PC-3 (cell line): Measurements from ENCODE around the gene MAEA. TPM values are rescaled to one million over a fixed set of nuclear protein-coding genes. Genes with fewer than 3 reads are reported as not detected.

Experiments
- ATAC-seq: fragments of 200-7000 bp; cut with Tn5 transposase; 2 replicates; pipeline ENCODE4 v1.9.1; 2020; ENCODE audit warnings: mild to moderate bottlenecking, moderate library complexity
- BruUV-seq: library from RNA; stranded (reverse); fragments of 400-500 nt; replicated peaks from 2 replicates; lab custom pipeline; 2021; lab: Mats Ljungman, UMichigan
- CTCF ChIA-PET: fragments of 300-600 bp; sonication (Branson Sonifier 250); formaldehyde crosslinking; loops from one replicate; lab custom pipeline; 2022; ENCODE audit warnings: antibody characterized with exemption; lab: Charles Lee
- POLR2A ChIA-PET: fragments of 300-600 bp; sonication (Branson Sonifier 250); formaldehyde crosslinking; loops from one replicate; lab custom pipeline; 2022; ENCODE audit warnings: antibody characterized with exemption; ENCODE audit not compliant: unreplicated experiment; lab: Charles Lee
- DNase-seq: peaks from one replicate; pipeline ENCODE4 v3.0.0-alpha.2; 2015
- H2AFZ ChIP-seq: fragments of 300-600 bp; sonication (generic); 2 replicates; pipeline ENCODE4 v1.6.0; 2016; ENCODE audit warnings: antibody characterized with exemption, low read length
- H3F3A ChIP-seq: fragments of 300-600 bp; sonication (generic); one replicate; pipeline ENCODE4 v1.6.0; 2017; ENCODE audit warnings: antibody characterized with exemption, low read length, control low read depth, mild to moderate bottlenecking; ENCODE audit not compliant: unreplicated experiment
- H3K27ac ChIP-seq: fragments of 300-600 bp; sonication (generic); 2 replicates; pipeline ENCODE4 v1.5.1; 2016; ENCODE audit warnings: mild to moderate bottlenecking, low read length
- H3K27me3 ChIP-seq: fragments of 300-600 bp; sonication (generic); 2 replicates; pipeline ENCODE4 v1.6.1; 2016; ENCODE audit warnings: low read length, mixed read lengths
- H3K36me3 ChIP-seq: fragments of 300-600 bp; sonication (generic); 2 replicates; pipeline ENCODE4 v1.6.1; 2016; ENCODE audit warnings: low read depth, mixed run types, low read length, mixed read lengths
- H3K4me1 ChIP-seq: fragments of 300-600 bp; sonication (generic); 2 replicates; pipeline ENCODE4 v1.5.1; 2016; ENCODE audit warnings: low read length; ENCODE audit not compliant: insufficient read depth
- H3K4me2 ChIP-seq: fragments of 300-600 bp; sonication (generic); 2 replicates; pipeline ENCODE4 v1.6.0; 2016; ENCODE audit warnings: low read length
- H3K4me3 ChIP-seq: fragments of 300-600 bp; sonication (generic); 2 replicates; pipeline ENCODE4 v1.5.1; 2016; ENCODE audit warnings: mild to moderate bottlenecking, low read length, mixed read lengths
- H3K79me2 ChIP-seq: fragments of 300-600 bp; sonication (generic); 2 replicates; pipeline ENCODE4 v1.6.1; 2017; ENCODE audit warnings: low read length, mixed read lengths
- H3K9ac ChIP-seq: fragments of 300-600 bp; sonication (generic); 2 replicates; pipeline ENCODE4 v1.6.0; 2016; ENCODE audit warnings: mild to moderate bottlenecking, low read length
- H3K9me2 ChIP-seq: fragments of 300-600 bp; sonication (generic); replicated peaks from 2 replicates; pipeline ENCODE4 v1.6.1; 2016; ENCODE audit warnings: mixed run types, low read length, mixed read lengths
- H3K9me3 ChIP-seq: fragments of 300-600 bp; sonication (generic); 2 replicates; pipeline ENCODE4 v1.6.1; 2016; ENCODE audit warnings: low read length, mixed read lengths
- H4K20me1 ChIP-seq: fragments of 300-600 bp; sonication (generic); 2 replicates; pipeline ENCODE4 v1.6.1; 2016; ENCODE audit warnings: low read length, mixed read lengths
- EZH2 ChIP-seq: fragments of 300-600 bp; sonication (generic); IDR thresholded peaks from one replicate; pipeline ENCODE4 v1.6.1; 2017; ENCODE audit warnings: antibody characterized with exemption, mild to moderate bottlenecking, low read length; ENCODE audit not compliant: unreplicated experiment
- EZH2phosphoT487 ChIP-seq: fragments of 300-600 bp; sonication (generic); IDR thresholded peaks from 2 replicates; pipeline ENCODE4 v1.6.1; 2018; ENCODE audit warnings: mild to moderate bottlenecking, antibody characterized with exemption, low read length, borderline replicate concordance
- intact Hi-C: fragments of 100-400 bp; cut with micrococcal nuclease; formaldehyde crosslinking; loops from 2 replicates; pipeline ENCODE4 v1.9.0; 2023
- total RNA-seq: library from RNA; depleted of rRNA; stranded (reverse); fragments of >200 nt; gene quantifications from 2 replicates; pipeline ENCODE4 v1.2.3, GENCODE V29; 2014
- TF ChIP-seq, protein P1 (sequence below): fragments of 300-600 bp; sonication (generic); conservative IDR thresholded peaks from 2 replicates; pipeline ENCODE4 v1.5.1; 2017; ENCODE audit warnings: antibody characterized with exemption, low read depth, mild to moderate bottlenecking, low read length

The MAEA gene
- total RNA-seq, 1 experiment from 2014 or later: 48.1 TPM

GRCh38 chr4:1299301-1299860, 9.7 kb downstream of the MAEA start:
- Histone ChIP-seq H3K9ac (no peak overlapping the region), H3K9me3 (no peaks in the 10 kb centered on the region), H3K79me2 (peaks cover 82% of the 10 kb centered on the region), H2AFZ (no peak overlapping the region), H3K4me2 (no peak overlapping the region), H3K27me3 (no peaks in the 10 kb centered on the region), H4K20me1 (0 out of 2 replicates have a peak, but pooled peaks cover 5% of the 10 kb centered on the region), H3K36me3 (no peaks in the 10 kb centered on the region; the same call in 1 of the 2 replicates), H3K27ac (no peak overlapping the region), H3F3A (no peaks in the 10 kb centered on the region), H3K4me1 (no peaks in the 10 kb centered on the region), H3K4me3 (no peak overlapping the region), H3K9me2 (no peaks in the 10 kb centered on the region)
- CTCF ChIA-PET: no interaction called here
- POLR2A ChIA-PET: no interaction called here
- no peak for ATAC-seq
- TF ChIP-seq, protein P1, sequence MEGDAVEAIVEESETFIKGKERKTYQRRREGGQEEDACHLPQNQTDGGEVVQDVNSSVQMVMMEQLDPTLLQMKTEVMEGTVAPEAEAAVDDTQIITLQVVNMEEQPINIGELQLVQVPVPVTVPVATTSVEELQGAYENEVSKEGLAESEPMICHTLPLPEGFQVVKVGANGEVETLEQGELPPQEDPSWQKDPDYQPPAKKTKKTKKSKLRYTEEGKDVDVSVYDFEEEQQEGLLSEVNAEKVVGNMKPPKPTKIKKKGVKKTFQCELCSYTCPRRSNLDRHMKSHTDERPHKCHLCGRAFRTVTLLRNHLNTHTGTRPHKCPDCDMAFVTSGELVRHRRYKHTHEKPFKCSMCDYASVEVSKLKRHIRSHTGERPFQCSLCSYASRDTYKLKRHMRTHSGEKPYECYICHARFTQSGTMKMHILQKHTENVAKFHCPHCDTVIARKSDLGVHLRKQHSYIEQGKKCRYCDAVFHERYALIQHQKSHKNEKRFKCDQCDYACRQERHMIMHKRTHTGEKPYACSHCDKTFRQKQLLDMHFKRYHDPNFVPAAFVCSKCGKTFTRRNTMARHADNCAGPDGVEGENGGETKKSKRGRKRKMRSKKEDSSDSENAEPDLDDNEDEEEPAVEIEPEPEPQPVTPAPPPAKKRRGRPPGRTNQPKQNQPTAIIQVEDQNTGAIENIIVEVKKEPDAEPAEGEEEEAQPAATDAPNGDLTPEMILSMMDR: no peak
- no peak for TF ChIP-seq EZH2
- no peak for TF ChIP-seq EZH2phosphoT487
- BruUV-seq: no TSS peak
- no peak for DNase-seq
- intact Hi-C loops: no loop called here

GRCh38 chr4:1300466-1301455, 11.1 kb downstream of the MAEA start:
- ATAC-seq (no peak), DNase-seq (no peak)
- Histone ChIP-seq H4K20me1 (0 out of 2 replicates have a peak, but pooled peaks cover 5% of the 10 kb centered on the region), H2AFZ (no peak overlapping the region), H3K4me3 (no peak overlapping the region), H3K27me3 (no peaks in the 10 kb centered on the region), H3K4me1 (peaks cover 6% of the 10 kb centered on the region; the same call in 1 of the 2 replicates), H3K36me3 (peaks cover 4% of the 10 kb centered on the region), H3K9me2 (no peaks in the 10 kb centered on the region), H3K4me2 (no peak overlapping the region), H3K9ac (no peak overlapping the region), H3F3A (no peaks in the 10 kb centered on the region), H3K27ac (no peak overlapping the region), H3K9me3 (no peaks in the 10 kb centered on the region), H3K79me2 (peaks cover 85% of the 10 kb centered on the region)
- TF ChIP-seq EZH2: no peak
- BruUV-seq: no TSS peak
- POLR2A ChIA-PET: no interaction called here
- intact Hi-C loops: no loop called here
- CTCF ChIA-PET: no interaction called here

DNA sequence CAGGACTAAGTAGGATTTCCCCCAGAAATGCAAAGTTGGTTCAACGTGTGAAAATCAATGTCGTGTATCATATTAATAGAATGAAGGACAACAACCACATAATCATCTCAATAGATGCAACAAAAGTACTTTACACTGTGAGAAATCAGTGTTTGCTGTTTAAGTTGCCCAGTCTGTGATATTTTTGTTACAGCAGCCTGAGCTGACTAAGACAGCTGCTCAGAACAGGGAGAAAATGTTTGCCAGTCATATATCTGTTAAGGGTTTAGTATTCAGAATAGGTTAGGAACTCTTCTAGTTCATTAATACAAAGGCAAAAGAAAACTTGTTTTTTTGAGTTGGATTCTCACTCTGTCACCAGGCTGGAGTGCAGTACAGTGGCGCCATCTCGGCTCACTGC, 12.5 kb downstream of the MAEA start:
- peaks cover 89% of the 10 kb centered on the region for H3K79me2 ChIP-seq
- H3K27me3 ChIP-seq: no peaks in the 10 kb centered on the region
- no peak overlapping the region for H3K4me2 ChIP-seq
- H3K4me3 ChIP-seq: no peak overlapping the region
- no peak overlapping the region for H3K9ac ChIP-seq
- BruUV-seq: no TSS peak
- H3K36me3 ChIP-seq: peaks cover 4% of the 10 kb centered on the region
- no peaks in the 10 kb centered on the region for H3F3A ChIP-seq
- TF ChIP-seq EZH2 (no peak), EZH2phosphoT487 (no peak)
- TF ChIP-seq, protein P1: no peak
- H3K4me1 ChIP-seq: peaks cover 6% of the 10 kb centered on the region; the same call in 1 of the 2 replicates
- CTCF ChIA-PET: no interaction called here
- DNase-seq: no peak
- no peak for ATAC-seq
- no peak overlapping the region for H2AFZ ChIP-seq
- POLR2A ChIA-PET: no interaction called here
- intact Hi-C loops: no loop called here
- no peak overlapping the region for H3K27ac ChIP-seq
- H3K9me2 ChIP-seq: no peaks in the 10 kb centered on the region
- H3K9me3 ChIP-seq: no peaks in the 10 kb centered on the region
- 0 out of 2 replicates have a peak, but pooled peaks cover 5% of the 10 kb centered on the region for H4K20me1 ChIP-seq
